OCI-LY7 (cell line): Measurements from ENCODE around the gene ARHGEF40.

Source experiments
- EZH2phosphoT487 ChIP-seq: fragments of 200-600 bp; sonication (generic); IDR thresholded peaks from 2 replicates; pipeline ENCODE4 v1.6.1; 2018; ENCODE audit warnings: low read depth, borderline replicate concordance, mild to moderate bottlenecking, mixed run types, antibody characterized with exemption, low read length, moderate library complexity, mixed read lengths
- TF ChIP-seq, protein P1 (sequence below): fragments of 200-600 bp; sonication (generic); conservative IDR thresholded peaks from 2 replicates; pipeline ENCODE4 v1.5.1; 2014; ENCODE audit warnings: mild to moderate bottlenecking, antibody characterized with exemption, low read length, moderate library complexity, mixed read lengths

DNA sequence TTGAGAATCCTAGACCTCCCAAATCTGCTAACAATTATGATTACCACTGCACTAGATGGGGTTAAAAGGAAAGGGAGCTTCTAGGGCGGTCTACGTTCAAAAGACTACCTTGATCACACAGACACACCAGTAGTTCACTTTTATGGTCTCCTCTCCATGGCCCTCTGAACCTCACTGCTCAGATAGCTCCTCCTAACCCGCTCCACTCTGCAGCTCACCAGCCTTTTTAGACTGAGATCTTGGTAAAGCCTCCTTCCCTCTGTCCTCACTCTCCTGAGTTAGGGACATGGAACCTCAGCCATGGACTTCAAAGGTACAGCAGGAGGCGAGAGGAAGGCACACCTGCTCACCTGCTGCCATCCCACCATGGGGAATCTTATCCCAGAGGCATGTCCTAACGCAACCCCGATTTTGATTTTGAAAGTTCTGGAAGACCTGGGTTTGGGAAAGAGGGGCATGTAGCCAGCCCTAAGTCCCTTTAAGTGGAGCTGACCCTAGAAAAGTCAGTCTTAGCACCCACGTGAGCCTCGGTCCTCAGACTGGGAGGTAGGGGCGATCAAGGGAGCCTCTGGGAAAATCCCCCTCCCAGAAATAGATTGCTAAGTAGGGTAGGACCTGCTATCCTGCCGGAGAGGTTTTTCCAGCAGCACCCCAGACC, 27.0 kb downstream of the ARHGEF40 start:
- TF ChIP-seq, protein P1, sequence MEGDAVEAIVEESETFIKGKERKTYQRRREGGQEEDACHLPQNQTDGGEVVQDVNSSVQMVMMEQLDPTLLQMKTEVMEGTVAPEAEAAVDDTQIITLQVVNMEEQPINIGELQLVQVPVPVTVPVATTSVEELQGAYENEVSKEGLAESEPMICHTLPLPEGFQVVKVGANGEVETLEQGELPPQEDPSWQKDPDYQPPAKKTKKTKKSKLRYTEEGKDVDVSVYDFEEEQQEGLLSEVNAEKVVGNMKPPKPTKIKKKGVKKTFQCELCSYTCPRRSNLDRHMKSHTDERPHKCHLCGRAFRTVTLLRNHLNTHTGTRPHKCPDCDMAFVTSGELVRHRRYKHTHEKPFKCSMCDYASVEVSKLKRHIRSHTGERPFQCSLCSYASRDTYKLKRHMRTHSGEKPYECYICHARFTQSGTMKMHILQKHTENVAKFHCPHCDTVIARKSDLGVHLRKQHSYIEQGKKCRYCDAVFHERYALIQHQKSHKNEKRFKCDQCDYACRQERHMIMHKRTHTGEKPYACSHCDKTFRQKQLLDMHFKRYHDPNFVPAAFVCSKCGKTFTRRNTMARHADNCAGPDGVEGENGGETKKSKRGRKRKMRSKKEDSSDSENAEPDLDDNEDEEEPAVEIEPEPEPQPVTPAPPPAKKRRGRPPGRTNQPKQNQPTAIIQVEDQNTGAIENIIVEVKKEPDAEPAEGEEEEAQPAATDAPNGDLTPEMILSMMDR: no peak
- no peak for TF ChIP-seq EZH2phosphoT487
